ENCODE results near the gene MTMR3.
"Not testable (repeated sequence)": the region's sequence is repeated elsewhere in the genome, so short reads cannot be mapped to it uniquely, and the experiment has no call there.

Gene MTMR3

DNA sequence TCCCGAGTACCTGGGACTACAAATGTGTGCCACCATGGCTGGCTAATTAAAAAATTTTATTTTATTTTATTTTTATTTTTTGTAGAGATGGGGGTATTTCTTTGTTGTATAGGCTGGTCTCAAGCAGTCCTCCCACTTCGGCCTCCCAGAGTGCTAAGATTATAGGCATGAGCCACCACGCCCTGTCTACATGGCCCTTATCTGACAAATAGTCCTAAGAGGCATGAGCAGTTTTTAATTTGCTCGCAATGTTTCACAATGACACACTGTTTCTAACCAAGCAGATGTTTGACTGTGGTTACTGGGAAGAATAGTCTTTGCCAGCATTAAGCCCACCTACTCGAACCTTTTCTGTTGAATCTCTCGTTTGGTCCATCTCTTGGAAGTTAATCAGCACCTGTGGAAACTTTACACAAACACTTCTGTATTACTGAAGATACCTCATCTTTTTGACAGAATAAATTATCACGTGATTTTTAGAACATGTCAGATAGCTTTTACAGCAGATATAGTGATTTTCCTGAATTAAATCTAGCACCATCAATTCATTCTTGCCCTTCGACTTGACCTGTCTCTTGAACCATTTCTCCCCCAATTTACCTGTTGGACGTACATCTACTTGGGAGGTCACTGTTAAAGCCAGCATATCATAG, 71.4 kb downstream of the MTMR3 start:
- no peaks in the 10 kb centered on the region for H3K9me3 Mint-ChIP-seq
- no peak for ATAC-seq
- H3K27me3 Mint-ChIP-seq = no peaks in the 10 kb centered on the region
- DNase-seq = no peak
- H3K4me1 Mint-ChIP-seq = peaks cover 9% of the 10 kb centered on the region
- no peak overlapping the region for H3K27ac Mint-ChIP-seq
- no peak overlapping the region for H3K4me3 Mint-ChIP-seq

DNA sequence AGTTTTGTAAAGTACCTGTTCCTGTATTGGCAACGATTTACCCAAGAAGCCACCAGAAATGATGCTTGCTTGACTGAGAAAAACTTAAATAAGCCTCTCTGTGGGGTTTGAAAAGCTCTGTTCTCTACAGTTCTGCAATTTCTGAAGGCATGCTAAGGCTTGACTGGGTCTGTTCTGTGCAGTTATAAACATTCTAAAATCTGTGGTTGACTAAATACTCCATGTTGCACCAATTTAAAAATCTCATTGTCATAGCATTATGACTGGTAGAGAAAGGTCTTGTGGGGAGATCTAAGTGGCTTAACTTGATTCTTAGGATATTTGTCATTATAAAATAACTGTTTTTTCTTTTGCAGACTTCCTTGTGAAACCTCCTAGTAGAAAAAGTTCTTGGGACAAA, 73.7 kb downstream of the MTMR3 start:
- H3K4me1 Mint-ChIP-seq = peaks cover 10% of the 10 kb centered on the region
- no peak for ATAC-seq
- no peak for DNase-seq
- no peak overlapping the region for H3K4me3 Mint-ChIP-seq
- no peak overlapping the region for H3K27ac Mint-ChIP-seq
- H3K9me3 Mint-ChIP-seq = no peaks in the 10 kb centered on the region
- H3K27me3 Mint-ChIP-seq = no peaks in the 10 kb centered on the region

DNA sequence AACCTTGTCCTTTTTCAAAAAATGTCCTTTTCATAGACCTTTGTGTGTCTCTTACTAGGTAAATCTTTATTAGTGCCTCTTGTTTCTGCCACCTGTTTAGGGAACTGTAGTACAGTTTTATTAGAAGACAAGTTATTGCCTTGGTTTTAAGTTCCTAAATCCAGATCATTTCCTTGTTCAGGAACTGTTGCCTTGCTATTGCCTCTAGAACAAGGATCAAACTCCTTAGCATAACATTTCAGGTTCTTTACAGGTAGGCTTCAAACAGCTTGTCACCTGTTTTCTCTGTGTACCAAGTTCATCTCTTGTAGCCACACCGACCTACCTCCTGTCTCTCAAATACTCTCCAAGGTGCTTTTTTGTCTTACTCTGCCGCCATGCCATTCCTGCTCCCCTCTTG, 75.2 kb downstream of the MTMR3 start:
- Mint-ChIP-seq H3K4me3 (no peak overlapping the region), H3K4me1 (peaks cover 6% of the 10 kb centered on the region), H3K9me3 (no peaks in the 10 kb centered on the region), H3K27me3 (no peaks in the 10 kb centered on the region), H3K27ac (no peak overlapping the region)
- DNase-seq (no peak), ATAC-seq (no peak)

DNA sequence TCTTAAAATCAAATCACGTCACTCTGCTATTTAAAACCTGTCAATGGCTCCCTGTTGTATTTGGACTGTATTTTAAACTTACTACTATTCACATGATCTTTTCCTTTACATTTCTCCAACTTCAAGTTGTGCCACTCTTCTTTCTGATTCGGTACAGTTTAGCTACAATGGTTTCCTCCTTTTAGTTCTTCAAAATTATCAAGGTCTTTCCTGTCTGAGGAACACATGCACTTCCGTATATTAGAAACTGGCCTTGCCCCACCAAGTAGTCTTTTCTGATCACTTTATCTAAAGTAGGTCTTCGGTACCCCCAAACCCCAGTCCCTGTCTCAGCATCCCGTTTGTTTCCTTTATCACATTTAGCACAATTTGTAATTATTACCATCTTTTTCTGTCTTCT, 81.8 kb downstream of the MTMR3 start:
- H3K27ac Mint-ChIP-seq = peak overlapping the region in 1 of 2 donors; percentile 29
- ATAC-seq = no peak

DNA sequence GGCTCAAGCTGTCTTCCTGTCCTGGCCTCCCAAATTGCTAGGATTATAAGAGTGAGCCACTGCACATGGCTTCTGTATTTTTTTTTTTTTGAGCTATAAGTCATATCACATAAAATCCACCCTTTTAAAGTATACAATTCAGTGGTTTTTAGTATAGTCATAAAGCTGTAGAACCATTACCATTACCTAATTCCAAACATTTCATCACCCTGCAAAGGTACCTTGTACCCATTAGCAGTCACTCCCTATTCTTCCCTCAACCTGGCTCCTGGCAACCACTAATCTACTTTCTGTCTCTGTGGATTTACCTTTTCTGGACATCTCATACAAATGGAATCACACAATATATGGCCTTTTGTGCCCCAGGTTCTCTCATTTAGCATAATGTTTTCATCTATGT, 84.5 kb downstream of the MTMR3 start:
- DNase-seq (no peak), ATAC-seq (no peak)
- no peaks in the 10 kb centered on the region for H3K27me3 Mint-ChIP-seq
- no peak overlapping the region for H3K27ac Mint-ChIP-seq
- no peak overlapping the region for H3K4me3 Mint-ChIP-seq
- no peaks in the 10 kb centered on the region for H3K4me1 Mint-ChIP-seq
- no peaks in the 10 kb centered on the region for H3K9me3 Mint-ChIP-seq

More for the DNA sequence above, 81.8 kb downstream of the MTMR3 start:
- no peaks in the 10 kb centered on the region for H3K9me3 Mint-ChIP-seq
- no peaks in the 10 kb centered on the region for H3K27me3 Mint-ChIP-seq
- H3K4me3 Mint-ChIP-seq = no peak overlapping the region
- DNase-seq = no peak
- H3K4me1 Mint-ChIP-seq = peaks cover 6% of the 10 kb centered on the region

DNA sequence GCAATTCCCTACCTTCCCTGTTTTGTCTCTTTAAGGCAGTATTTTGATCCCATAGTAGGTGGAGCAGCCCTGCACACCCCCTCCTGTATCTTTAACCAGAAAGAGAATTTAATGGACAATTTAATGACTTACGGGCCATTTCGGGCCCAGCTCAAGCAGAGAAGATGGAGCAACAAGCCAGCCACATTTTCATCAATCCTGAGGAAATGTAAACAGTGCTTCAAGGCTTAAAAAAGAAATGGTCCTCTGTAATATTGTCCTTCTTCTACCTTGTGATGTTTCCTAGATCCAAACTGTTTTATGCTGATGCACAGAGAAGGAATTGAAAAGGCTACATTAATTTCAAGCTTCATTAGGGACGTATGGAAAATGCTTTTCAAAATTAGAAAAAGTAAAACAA, 88.6 kb downstream of the MTMR3 start:
- H3K4me1 Mint-ChIP-seq = no peaks in the 10 kb centered on the region
- no peak for ATAC-seq
- no peak overlapping the region for H3K4me3 Mint-ChIP-seq
- H3K9me3 Mint-ChIP-seq = no peaks in the 10 kb centered on the region
- no peaks in the 10 kb centered on the region for H3K27me3 Mint-ChIP-seq
- no peak for DNase-seq
- no peak overlapping the region for H3K27ac Mint-ChIP-seq

DNA sequence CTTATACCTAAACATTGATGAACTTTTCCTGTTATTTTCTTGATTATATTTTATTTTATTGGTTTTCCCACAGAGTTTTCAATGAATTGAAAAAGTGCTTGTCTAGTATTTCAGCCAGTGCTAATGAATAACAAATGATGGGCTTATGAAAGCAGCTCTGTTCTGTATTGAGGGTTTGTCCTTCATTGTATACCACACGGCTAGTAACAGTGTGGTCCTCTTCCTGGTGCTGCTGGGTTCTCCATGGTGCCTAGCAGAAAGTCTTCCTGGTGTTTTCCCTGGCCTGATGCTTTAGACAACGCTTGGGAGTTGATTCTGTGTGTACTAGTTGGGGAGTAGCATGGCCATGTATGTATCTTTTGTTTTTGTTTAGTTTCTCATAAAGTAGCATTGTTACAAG, 89.1 kb downstream of the MTMR3 start:
- H3K4me1 Mint-ChIP-seq = no peaks in the 10 kb centered on the region
- DNase-seq (no peak), ATAC-seq (no peak)
- no peak overlapping the region for H3K4me3 Mint-ChIP-seq
- H3K9me3 Mint-ChIP-seq = no peaks in the 10 kb centered on the region
- H3K27ac Mint-ChIP-seq = no peak overlapping the region
- no peaks in the 10 kb centered on the region for H3K27me3 Mint-ChIP-seq

DNA sequence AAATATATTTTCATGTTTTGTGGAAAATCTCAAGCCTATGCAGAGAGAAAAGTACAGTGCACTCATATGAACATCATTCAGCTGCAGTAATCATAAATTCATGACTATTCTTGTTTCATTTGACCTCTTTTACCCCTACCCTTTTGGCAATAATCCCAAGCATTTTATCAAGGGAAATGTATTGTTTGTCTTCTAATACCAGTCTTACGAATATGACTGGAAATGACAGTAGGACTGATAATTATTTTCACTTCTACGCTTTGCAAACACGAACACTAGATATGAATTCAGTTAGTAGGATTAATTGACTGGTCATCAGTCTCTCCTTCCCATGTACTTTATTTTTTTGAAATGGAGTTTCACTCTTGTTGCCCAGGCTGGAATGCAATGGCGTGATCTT, 90.3 kb downstream of the MTMR3 start:
- no peak for ATAC-seq
- Mint-ChIP-seq H3K27ac (no peak overlapping the region), H3K9me3 (no peaks in the 10 kb centered on the region), H3K4me1 (no peaks in the 10 kb centered on the region), H3K27me3 (no peaks in the 10 kb centered on the region), H3K4me3 (no peak overlapping the region)
- no peak for DNase-seq

DNA sequence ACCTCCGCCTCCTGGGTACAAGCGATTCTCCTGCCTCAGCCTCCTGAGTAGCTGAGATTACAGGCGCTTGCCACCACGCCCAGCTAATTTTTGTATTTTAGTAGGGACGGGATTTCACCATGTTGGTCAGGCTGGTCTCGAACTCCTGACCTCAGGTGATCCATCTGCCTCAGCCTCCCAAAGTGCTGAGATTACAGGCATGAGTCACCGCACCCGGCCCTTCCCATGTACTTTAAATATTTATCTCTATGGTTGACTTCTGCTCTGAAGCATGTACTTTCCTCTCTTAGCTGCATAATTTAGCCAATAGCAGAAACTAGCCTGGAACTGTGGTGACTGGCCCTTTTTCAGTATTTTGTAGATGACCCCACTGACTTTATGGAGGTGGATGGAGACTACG, 90.7 kb downstream of the MTMR3 start:
- H3K27me3 Mint-ChIP-seq = not testable (repeated sequence)

DNA sequence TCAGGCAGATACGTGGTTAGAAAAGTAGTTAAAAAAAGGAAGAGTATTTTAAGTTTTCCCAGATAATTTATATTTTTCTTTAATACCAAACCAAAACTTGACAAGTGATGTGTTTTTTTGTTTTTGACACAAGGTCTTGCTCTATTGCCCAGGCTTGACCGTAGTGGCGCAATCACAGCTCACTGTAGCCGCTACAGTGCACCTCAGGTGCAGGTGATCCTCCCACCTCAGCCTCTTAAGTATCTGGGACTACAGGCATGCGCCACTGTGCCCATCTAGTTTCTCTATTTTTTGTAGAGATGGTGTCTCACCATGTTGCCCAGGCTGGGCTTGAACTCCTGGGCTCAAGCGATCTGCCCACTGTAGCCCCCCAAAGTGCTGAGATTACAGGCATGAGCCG, 92.5 kb downstream of the MTMR3 start:
- ATAC-seq (no peak), DNase-seq (no peak)
- Mint-ChIP-seq H3K4me3 (no peak overlapping the region), H3K27me3 (no peaks in the 10 kb centered on the region), H3K4me1 (no peaks in the 10 kb centered on the region), H3K27ac (no peak overlapping the region), H3K9me3 (no peaks in the 10 kb centered on the region)

More for the DNA sequence above, 90.7 kb downstream of the MTMR3 start:
- not testable (repeated sequence) for ATAC-seq, H3K4me3 Mint-ChIP-seq, H3K4me1 Mint-ChIP-seq, H3K27ac Mint-ChIP-seq, H3K9me3 Mint-ChIP-seq, DNase-seq

DNA sequence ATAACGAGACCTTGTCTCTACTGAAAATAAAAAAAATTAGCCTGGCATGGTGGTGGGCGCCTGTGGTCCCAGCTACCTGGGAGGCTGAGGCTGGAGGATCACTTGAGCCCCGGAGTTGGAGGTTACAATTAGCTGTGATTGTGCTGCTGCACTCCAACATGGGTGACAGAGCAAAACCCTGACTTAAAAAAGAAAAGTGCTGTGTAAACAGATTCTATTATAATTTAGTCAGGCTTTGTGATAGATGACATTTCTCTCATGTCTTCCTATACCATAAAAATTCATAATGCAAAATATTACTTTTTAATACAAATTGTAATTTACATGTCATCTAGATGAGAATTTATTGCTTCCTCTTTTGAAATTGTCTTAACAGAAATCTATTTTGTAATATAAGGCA, 94.1 kb downstream of the MTMR3 start:
- H3K9me3 Mint-ChIP-seq = no peaks in the 10 kb centered on the region
- H3K4me3 Mint-ChIP-seq = no peak overlapping the region
- ATAC-seq (no peak), DNase-seq (no peak)
- H3K27me3 Mint-ChIP-seq = no peaks in the 10 kb centered on the region
- H3K4me1 Mint-ChIP-seq = no peaks in the 10 kb centered on the region
- H3K27ac Mint-ChIP-seq = no peak overlapping the region

DNA sequence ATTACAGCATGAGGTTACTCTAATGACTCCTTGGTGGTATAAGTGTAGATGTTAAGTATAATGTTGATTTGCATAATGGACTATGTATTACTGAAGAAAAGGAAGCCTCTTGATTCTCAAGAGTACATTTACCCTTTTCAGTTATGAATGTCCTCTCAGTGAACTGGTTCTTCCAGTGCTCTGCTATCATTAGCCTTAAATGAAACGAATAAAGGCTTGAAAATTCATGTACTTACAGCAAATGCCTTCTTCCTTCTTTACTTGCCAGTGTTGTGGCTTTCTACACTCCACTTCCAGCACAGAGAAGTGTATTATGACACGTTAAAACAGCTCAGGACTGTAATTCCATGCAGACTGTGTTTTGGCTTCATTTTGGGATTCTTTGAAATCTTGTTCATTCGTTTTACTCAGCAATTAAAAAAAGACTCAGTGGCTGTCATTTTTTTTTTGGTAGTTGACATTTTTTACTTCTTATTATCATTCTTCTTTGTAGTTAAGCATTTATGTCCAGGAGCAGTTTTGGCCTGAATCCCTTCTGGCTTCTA, 96.9 kb downstream of the MTMR3 start:
- no peak for ATAC-seq
- no peak overlapping the region for H3K27ac Mint-ChIP-seq
- H3K4me3 Mint-ChIP-seq = no peak overlapping the region
- no peaks in the 10 kb centered on the region for H3K27me3 Mint-ChIP-seq
- DNase-seq = no peak
- no peaks in the 10 kb centered on the region for H3K9me3 Mint-ChIP-seq
- no peaks in the 10 kb centered on the region for H3K4me1 Mint-ChIP-seq

DNA sequence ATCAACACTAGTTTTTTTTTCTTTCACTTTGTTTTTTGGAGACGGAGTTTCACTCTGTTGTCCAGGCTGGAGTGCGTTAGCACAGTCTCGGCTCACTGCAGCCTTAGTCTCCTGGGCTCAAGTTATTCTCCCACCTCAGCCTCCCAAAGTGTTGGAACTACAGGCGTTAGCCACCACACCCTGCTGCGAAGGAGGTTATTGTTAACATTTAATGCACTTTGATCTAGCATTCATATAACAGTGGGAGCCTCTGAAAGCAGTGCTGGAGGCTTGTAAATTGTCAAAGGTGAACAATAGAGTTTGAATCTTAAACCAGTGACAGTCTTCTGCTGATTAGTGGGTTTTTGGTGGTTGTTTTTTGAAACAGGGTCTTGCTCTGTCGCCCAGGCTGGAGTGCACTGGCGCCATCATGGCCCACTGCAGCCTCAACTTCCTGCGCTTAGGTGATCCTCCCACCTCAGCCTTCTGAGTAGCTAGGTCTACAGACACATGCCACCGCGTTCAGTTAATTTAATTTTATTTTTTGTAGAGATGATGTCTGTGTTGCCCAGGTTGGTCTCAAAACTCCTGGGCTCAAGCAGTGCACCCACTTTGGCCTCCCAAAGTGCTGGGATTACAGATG, 100.4 kb downstream of the MTMR3 start:
- H3K4me3 Mint-ChIP-seq = no peak overlapping the region
- ATAC-seq (no peak), DNase-seq (no peak)
- H3K27ac Mint-ChIP-seq = no peak overlapping the region
- no peaks in the 10 kb centered on the region for H3K27me3 Mint-ChIP-seq
- H3K4me1 Mint-ChIP-seq = peaks cover 5% of the 10 kb centered on the region
- H3K9me3 Mint-ChIP-seq = no peaks in the 10 kb centered on the region

DNA sequence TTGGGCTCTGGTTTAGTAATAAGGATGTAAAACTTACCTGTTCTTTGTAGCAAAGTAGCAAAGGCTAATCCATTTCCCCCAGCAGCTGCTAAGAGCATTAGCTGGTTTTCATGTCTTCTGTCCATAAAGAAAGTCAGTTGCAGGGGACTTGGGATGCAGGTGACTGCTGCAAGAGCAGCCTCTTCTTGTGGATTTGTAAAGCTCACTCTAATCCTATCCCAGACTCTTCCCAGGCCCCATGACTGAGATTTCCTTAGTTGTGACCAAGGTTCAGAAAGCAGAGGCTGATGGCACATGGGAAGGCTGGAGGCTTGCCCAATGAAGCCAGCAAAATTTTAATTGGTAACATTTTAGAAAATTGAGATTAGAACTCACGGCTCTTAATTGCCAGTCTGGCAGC, 102.9 kb downstream of the MTMR3 start:
- no peak for DNase-seq
- no peaks in the 10 kb centered on the region for H3K27me3 Mint-ChIP-seq
- no peaks in the 10 kb centered on the region for H3K9me3 Mint-ChIP-seq
- no peak for ATAC-seq
- no peak overlapping the region for H3K4me3 Mint-ChIP-seq
- peaks cover 5% of the 10 kb centered on the region for H3K4me1 Mint-ChIP-seq
- H3K27ac Mint-ChIP-seq = peak overlapping the region in 1 of 2 donors; percentile 1

DNA sequence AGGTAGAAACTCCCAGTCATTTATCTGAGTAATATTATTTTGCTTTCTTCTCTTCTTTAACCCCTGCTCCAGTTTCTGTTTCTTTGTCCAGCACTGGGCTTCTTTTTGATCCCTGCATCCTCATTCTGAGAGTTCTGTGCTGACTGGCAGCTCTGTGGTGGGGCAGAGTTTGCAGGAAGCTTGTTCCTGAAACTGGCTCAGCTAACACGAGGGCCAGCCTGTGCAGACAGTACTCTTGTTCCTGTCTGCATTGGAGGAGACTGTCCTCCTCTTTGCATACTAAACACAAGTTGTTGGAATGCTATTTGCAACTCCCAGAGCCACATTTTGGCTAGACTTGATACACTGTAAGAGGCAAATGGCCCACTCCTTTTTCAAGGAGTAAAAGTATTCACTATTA, 104.2 kb downstream of the MTMR3 start:
- H3K27ac Mint-ChIP-seq = no peak overlapping the region
- DNase-seq (no peak), ATAC-seq (no peak)
- H3K4me3 Mint-ChIP-seq = no peak overlapping the region
- H3K4me1 Mint-ChIP-seq = peaks cover 5% of the 10 kb centered on the region
- no peaks in the 10 kb centered on the region for H3K9me3 Mint-ChIP-seq
- H3K27me3 Mint-ChIP-seq = no peaks in the 10 kb centered on the region

DNA sequence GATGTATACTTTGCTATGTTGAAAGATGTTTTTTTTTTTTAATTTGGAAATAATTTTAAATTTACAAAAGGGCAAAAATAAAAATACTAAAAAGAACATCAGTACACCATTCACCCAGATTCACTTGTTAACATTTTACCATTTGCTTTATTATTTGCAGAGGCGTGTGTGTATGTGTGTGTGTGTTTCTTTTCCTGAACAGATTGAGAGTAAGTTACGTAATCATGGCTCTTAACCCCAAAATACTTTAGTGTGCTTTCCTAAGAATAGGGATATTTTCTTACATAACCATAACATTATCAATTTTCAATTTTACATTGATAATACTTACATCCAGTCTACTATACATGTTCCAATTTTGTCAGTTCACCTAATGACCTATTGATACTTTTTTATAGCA, 105.7 kb downstream of the MTMR3 start:
- H3K27ac Mint-ChIP-seq = no peak overlapping the region
- ATAC-seq = no peak

DNA sequence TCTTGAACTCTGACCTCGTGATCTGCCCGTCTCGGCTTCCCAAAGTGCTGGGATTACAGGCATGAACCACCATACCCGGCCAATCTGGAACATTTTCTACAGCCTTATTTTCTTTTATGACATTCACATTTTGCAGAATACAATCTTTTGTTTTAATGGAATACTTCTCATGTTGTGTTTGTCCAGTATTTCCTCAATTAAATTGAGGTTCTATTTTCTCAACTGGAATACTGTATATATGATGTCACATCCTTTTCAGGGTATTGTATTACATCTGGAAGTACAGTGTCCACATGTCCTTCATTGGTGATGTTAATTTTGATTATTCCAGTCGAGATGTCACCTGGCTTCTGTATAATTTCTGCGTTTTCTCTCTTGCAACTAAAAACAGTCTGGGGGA, 106.5 kb downstream of the MTMR3 start:
- Mint-ChIP-seq H3K4me3 (no peak overlapping the region), H3K4me1 (peaks cover 5% of the 10 kb centered on the region), H3K27ac (peak overlapping the region in 1 of 2 donors; percentile 54), H3K27me3 (no peaks in the 10 kb centered on the region), H3K9me3 (no peaks in the 10 kb centered on the region)
- no peak for ATAC-seq
- no peak for DNase-seq

More for the DNA sequence above, 105.7 kb downstream of the MTMR3 start:
- Mint-ChIP-seq H3K4me1 (peaks cover 5% of the 10 kb centered on the region), H3K27me3 (no peaks in the 10 kb centered on the region), H3K4me3 (no peak overlapping the region), H3K9me3 (no peaks in the 10 kb centered on the region)
- DNase-seq = no peak
